Stimulated activated CD8-positive, alpha-beta memory T cell treated with anti-CD3 and anti-CD28 coated beads, Interleukin-12 subunit alpha, Interleukin-12 subunit beta, amount 100 ng/mL, for 4 hours (primary cell): ENCODE results near the gene MAZ.
"Not testable (repeated sequence)": the region's sequence is repeated elsewhere in the genome, so short reads cannot be mapped to it uniquely, and the experiment has no call there.

ENCODE experiments used
- DNase-seq: peaks from one replicate; pipeline ENCODE4 v3.0.0-alpha.2; 2020; ENCODE audit warnings: low read depth

Gene MAZ

GRCh38 chr16:29825145-29826044 lies 19.1 kb downstream of the MAZ start:
- DNase-seq = no peak

- DNase-seq = no peak
These were observed 20.0 kb downstream of the MAZ start for GRCh38 chr16:29826342-29826695.

- no peak for DNase-seq
These were observed 24.4 kb downstream of the MAZ start for GRCh38 chr16:29830774-29831173.

GRCh38 chr16:29831490-29831889 lies 25.2 kb downstream of the MAZ start:
- DNase-seq = no peak

GRCh38 chr16:29833219-29833618 lies 26.9 kb downstream of the MAZ start:
- DNase-seq = not testable (repeated sequence)

GRCh38 chr16:29834079-29834478 lies 27.8 kb downstream of the MAZ start:
- no peak for DNase-seq

GRCh38 chr16:29835926-29836325 lies 29.6 kb downstream of the MAZ start:
- DNase-seq = no peak

- DNase-seq = no peak
These were observed 30.3 kb downstream of the MAZ start for GRCh38 chr16:29836623-29837022.

GRCh38 chr16:29837841-29838240 lies 31.5 kb downstream of the MAZ start:
- no peak for DNase-seq

GRCh38 chr16:29839822-29840221 lies 33.5 kb downstream of the MAZ start:
- no peak for DNase-seq

- no peak for DNase-seq
These were observed 33.9 kb downstream of the MAZ start for GRCh38 chr16:29840240-29840639.

- no peak for DNase-seq
These were observed 35.3 kb downstream of the MAZ start for GRCh38 chr16:29841631-29842030.

- DNase-seq = no peak
These were observed 36.5 kb downstream of the MAZ start for GRCh38 chr16:29842732-29843346.

GRCh38 chr16:29843931-29844330 lies 37.6 kb downstream of the MAZ start:
- no peak for DNase-seq

GRCh38 chr16:29844575-29845331 lies 38.4 kb downstream of the MAZ start:
- no peak for DNase-seq

- DNase-seq = no peak
These were observed 39.3 kb downstream of the MAZ start for GRCh38 chr16:29845656-29846055.

GRCh38 chr16:29848420-29849297 lies 42.3 kb downstream of the MAZ start:
- DNase-seq = peak; percentile 60

- DNase-seq = no peak
These were observed 43.2 kb downstream of the MAZ start for GRCh38 chr16:29849505-29849904.

- DNase-seq = no peak
These were observed 44.7 kb downstream of the MAZ start for GRCh38 chr16:29850998-29851397.

- no peak for DNase-seq
These were observed 46.3 kb downstream of the MAZ start for GRCh38 chr16:29852654-29853053.

- no peak for DNase-seq
These were observed 48.3 kb downstream of the MAZ start for GRCh38 chr16:29854520-29855100.
